Breast epithelium (tissue), 3 donors: ENCODE measurements around the gene PKN1.

Source experiments
- POLR2A ChIP-seq: fragments of 450-650 bp; IDR thresholded peaks from one replicate; pipeline ENCODE4 v1.6.1; 2016; ENCODE audit warnings: antibody characterized with exemption, mild to moderate bottlenecking, moderate library complexity
- POLR2AphosphoS5 ChIP-seq, 3 donors: sonication (generic); formaldehyde crosslinking; IDR thresholded peaks; one replicate each; pipeline ENCODE4 v1.6.1; 2017; ENCODE audit warnings: antibody characterized with exemption in 3 of 3
- TF ChIP-seq, protein P1 (sequence below), 3 donors: fragments of 450-650 bp; IDR thresholded peaks; one replicate each; pipeline ENCODE4 v1.5.1; 2016 to 2017; ENCODE audit warnings: antibody characterized with exemption in 3 of 3, mild to moderate bottlenecking in 3 of 3, moderate library complexity in 3 of 3

- TF ChIP-seq POLR2AphosphoS5 (IDR thresholded peaks at IDR 0.05), result peak in 1 of 3 donors; percentile 29
- TF ChIP-seq POLR2A, result no peak
- TF ChIP-seq, protein P1, sequence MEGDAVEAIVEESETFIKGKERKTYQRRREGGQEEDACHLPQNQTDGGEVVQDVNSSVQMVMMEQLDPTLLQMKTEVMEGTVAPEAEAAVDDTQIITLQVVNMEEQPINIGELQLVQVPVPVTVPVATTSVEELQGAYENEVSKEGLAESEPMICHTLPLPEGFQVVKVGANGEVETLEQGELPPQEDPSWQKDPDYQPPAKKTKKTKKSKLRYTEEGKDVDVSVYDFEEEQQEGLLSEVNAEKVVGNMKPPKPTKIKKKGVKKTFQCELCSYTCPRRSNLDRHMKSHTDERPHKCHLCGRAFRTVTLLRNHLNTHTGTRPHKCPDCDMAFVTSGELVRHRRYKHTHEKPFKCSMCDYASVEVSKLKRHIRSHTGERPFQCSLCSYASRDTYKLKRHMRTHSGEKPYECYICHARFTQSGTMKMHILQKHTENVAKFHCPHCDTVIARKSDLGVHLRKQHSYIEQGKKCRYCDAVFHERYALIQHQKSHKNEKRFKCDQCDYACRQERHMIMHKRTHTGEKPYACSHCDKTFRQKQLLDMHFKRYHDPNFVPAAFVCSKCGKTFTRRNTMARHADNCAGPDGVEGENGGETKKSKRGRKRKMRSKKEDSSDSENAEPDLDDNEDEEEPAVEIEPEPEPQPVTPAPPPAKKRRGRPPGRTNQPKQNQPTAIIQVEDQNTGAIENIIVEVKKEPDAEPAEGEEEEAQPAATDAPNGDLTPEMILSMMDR (IDR thresholded peaks at IDR 0.05), result no peak
Observed at GRCh38 chr19:14497228-14497921, 64.3 kb downstream of the PKN1 start.
